Ectodermal cell (in vitro differentiated cells): ENCODE data around the gene SNAI3.

Experiments
- H3K27ac ChIP-seq: 2 replicates; pipeline ENCODE4 v1.7.0; 2013; ENCODE audit warnings: mild to moderate bottlenecking, low read depth, low read length; ENCODE audit not compliant: insufficient read depth, poor library complexity, severe bottlenecking
- H3K27me3 ChIP-seq: 2 replicates; pipeline ENCODE4 v1.7.0; 2013; ENCODE audit warnings: mild to moderate bottlenecking, low read length; ENCODE audit not compliant: insufficient read depth, control insufficient read depth, poor library complexity, severe bottlenecking
- H3K36me3 ChIP-seq: one replicate; pipeline ENCODE4 v1.7.0; 2013; ENCODE audit warnings: low read length; ENCODE audit not compliant: control insufficient read depth, insufficient read depth
- H3K4me1 ChIP-seq: one replicate; pipeline ENCODE4 v1.7.0; 2013; ENCODE audit warnings: low read length; ENCODE audit not compliant: control insufficient read depth, insufficient read depth
- H3K4me3 ChIP-seq: 2 replicates; pipeline ENCODE4 v1.7.0; 2013; ENCODE audit warnings: low read depth, low read length, control low read depth; ENCODE audit not compliant: insufficient read depth
- H3K9me3 ChIP-seq: 2 replicates; pipeline ENCODE4 v1.7.0; 2013; ENCODE audit warnings: mild to moderate bottlenecking, low read length, moderate library complexity; ENCODE audit not compliant: control insufficient read depth
- WGBS, 2 experiments: methylation state at CpG; one replicate each; pipeline ENCODE4 v1.1.7; 2013; ENCODE audit warnings: missing lambda C conversion rate in 2 of 2; 5-methylcytosine and 5-hydroxymethylcytosine counted together

SNAI3 gene

GRCh38 chr16:88705801-88706228 is 19.5 kb upstream of the SNAI3 start:
- H3K9me3 ChIP-seq: no peaks in the 10 kb centered on the region
- H3K27me3 ChIP-seq: no peaks in the 10 kb centered on the region
- no peak overlapping the region for H3K27ac ChIP-seq
- H3K4me3 ChIP-seq: peak overlapping the region; percentile 98
- H3K4me1 ChIP-seq: peaks cover 7% of the 10 kb centered on the region
- no peaks in the 10 kb centered on the region for H3K36me3 ChIP-seq
- 1% methylated on average over 57 of the region's 57 CpGs for WGBS, 2 experiments

GRCh38 chr16:88705076-88705684 is 18.9 kb upstream of the SNAI3 start:
- H3K27ac ChIP-seq: no peak overlapping the region
- H3K4me1 ChIP-seq: peaks cover 7% of the 10 kb centered on the region
- no peaks in the 10 kb centered on the region for H3K27me3 ChIP-seq
- no peaks in the 10 kb centered on the region for H3K9me3 ChIP-seq
- no peaks in the 10 kb centered on the region for H3K36me3 ChIP-seq
- peak overlapping the region; percentile 98 for H3K4me3 ChIP-seq
- 57 to 62% methylated on average over 9 of the region's 9 CpGs for WGBS, 2 experiments

- Histone ChIP-seq H3K27me3 (no peaks in the 10 kb centered on the region), H3K4me1 (peaks cover 7% of the 10 kb centered on the region), H3K4me3 (no peak overlapping the region), H3K9me3 (no peaks in the 10 kb centered on the region), H3K27ac (no peak overlapping the region), H3K36me3 (no peaks in the 10 kb centered on the region)
- WGBS, 2 experiments: 90 to 91% methylated on average over 26 of the region's 26 CpGs
Measured at GRCh38 chr16:88703486-88704309, 17.4 kb upstream of the SNAI3 start.

GRCh38 chr16:88702371-88703210 is 16.3 kb upstream of the SNAI3 start:
- 94 to 96% methylated on average over 31 of the region's 31 CpGs for WGBS, 2 experiments
- Histone ChIP-seq H3K9me3 (no peaks in the 10 kb centered on the region), H3K27me3 (no peaks in the 10 kb centered on the region), H3K36me3 (peaks cover 5% of the 10 kb centered on the region), H3K4me1 (peaks cover 7% of the 10 kb centered on the region), H3K4me3 (no peak overlapping the region), H3K27ac (no peak overlapping the region)

- H3K9me3 ChIP-seq: no peaks in the 10 kb centered on the region
- H3K4me1 ChIP-seq: no peaks in the 10 kb centered on the region
- H3K4me3 ChIP-seq: no peak overlapping the region
- H3K36me3 ChIP-seq: peaks cover 5% of the 10 kb centered on the region
- 93% methylated on average over 30 of the region's 30 CpGs for WGBS, 2 experiments
- no peaks in the 10 kb centered on the region for H3K27me3 ChIP-seq
- no peak overlapping the region for H3K27ac ChIP-seq
Measured at GRCh38 chr16:88701581-88702370, 15.5 kb upstream of the SNAI3 start.

GRCh38 chr16:88700636-88701482 is 14.6 kb upstream of the SNAI3 start:
- peaks cover 8% of the 10 kb centered on the region for H3K36me3 ChIP-seq
- no peaks in the 10 kb centered on the region for H3K9me3 ChIP-seq
- no peaks in the 10 kb centered on the region for H3K27me3 ChIP-seq
- no peaks in the 10 kb centered on the region for H3K4me1 ChIP-seq
- H3K4me3 ChIP-seq: no peak overlapping the region
- 91% methylated on average over 42 of the region's 42 CpGs for WGBS, 2 experiments
- H3K27ac ChIP-seq: no peak overlapping the region

GRCh38 chr16:88700322-88700635 is 14.0 kb upstream of the SNAI3 start:
- H3K4me3 ChIP-seq: no peak overlapping the region
- H3K36me3 ChIP-seq: peaks cover 8% of the 10 kb centered on the region
- H3K4me1 ChIP-seq: no peaks in the 10 kb centered on the region
- WGBS, 2 experiments: 96% methylated on average over 14 of the region's 14 CpGs
- H3K27me3 ChIP-seq: no peaks in the 10 kb centered on the region
- no peaks in the 10 kb centered on the region for H3K9me3 ChIP-seq
- H3K27ac ChIP-seq: no peak overlapping the region

- Histone ChIP-seq H3K9me3 (no peaks in the 10 kb centered on the region), H3K27me3 (no peaks in the 10 kb centered on the region), H3K36me3 (peaks cover 8% of the 10 kb centered on the region), H3K4me1 (no peaks in the 10 kb centered on the region), H3K4me3 (no peak overlapping the region), H3K27ac (no peak overlapping the region)
- 96% methylated on average over 16 of the region's 16 CpGs for WGBS, 2 experiments
Measured at GRCh38 chr16:88699180-88699579, 12.9 kb upstream of the SNAI3 start.

- WGBS, 2 experiments: 97% methylated on average over 25 of the region's 25 CpGs
- no peak overlapping the region for H3K4me3 ChIP-seq
Measured at GRCh38 chr16:88698646-88699045, 12.3 kb upstream of the SNAI3 start.

More at GRCh38 chr16:88698646-88699045, 12.3 kb upstream of the SNAI3 start:
- no peaks in the 10 kb centered on the region for H3K4me1 ChIP-seq
- H3K9me3 ChIP-seq: no peaks in the 10 kb centered on the region
- no peak overlapping the region for H3K27ac ChIP-seq
- peaks cover 8% of the 10 kb centered on the region for H3K36me3 ChIP-seq
- H3K27me3 ChIP-seq: no peaks in the 10 kb centered on the region
